ENCODE results near the gene CHRND. TPM values are rescaled to one million over a fixed set of nuclear protein-coding genes. Genes with fewer than 3 reads are reported as not detected.
"Not testable (repeated sequence)": the region's sequence is repeated elsewhere in the genome, so short reads cannot be mapped to it uniquely, and the experiment has no call there.

Gene CHRND
- total RNA-seq, 1 donor from 2014 or later, result not detected

DNA sequence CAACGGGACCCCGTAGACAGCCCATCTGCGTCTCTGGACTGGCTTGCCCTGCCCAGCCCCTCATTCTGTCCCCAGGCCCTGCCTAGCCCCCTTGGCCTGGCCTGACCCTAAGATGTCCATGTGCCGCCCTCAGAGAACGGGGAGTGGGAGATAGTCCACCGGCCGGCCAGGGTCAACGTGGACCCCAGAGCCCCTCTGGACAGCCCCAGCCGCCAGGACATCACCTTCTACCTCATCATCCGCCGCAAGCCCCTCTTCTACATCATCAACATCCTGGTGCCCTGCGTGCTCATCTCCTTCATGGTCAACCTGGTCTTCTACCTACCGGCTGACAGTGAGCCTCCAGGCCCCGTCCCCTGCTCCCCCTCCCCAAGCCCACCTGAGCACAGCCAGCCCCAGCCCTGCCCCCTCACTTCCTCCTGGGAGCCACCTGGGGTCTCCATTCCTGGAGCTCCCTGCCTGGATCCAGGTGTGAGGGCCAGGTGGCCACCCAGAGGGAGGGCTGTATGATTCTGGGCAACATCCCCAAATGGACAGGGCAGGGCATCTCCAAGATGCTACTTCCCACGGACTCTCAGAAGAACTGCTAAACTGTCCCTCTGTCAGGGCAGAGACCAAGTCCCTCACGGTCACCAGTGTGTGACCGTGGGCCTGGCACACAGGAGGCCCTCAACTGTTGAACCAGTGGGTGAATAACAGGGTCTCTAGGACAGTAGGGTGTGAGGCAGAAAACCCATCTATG lies 4.0 kb downstream of the CHRND start:
- no peaks in the 10 kb centered on the region for H3K36me3 ChIP-seq
- no peaks in the 10 kb centered on the region for H3K27me3 ChIP-seq
- H3K4me1 ChIP-seq, result no peaks in the 10 kb centered on the region
- H3K9me3 ChIP-seq, result no peaks in the 10 kb centered on the region
- DNase-seq (ENCODE audit: low spot score in 2 of 2), result no peak
- H3K27ac ChIP-seq, result no peak overlapping the region
- TF ChIP-seq, protein P1, sequence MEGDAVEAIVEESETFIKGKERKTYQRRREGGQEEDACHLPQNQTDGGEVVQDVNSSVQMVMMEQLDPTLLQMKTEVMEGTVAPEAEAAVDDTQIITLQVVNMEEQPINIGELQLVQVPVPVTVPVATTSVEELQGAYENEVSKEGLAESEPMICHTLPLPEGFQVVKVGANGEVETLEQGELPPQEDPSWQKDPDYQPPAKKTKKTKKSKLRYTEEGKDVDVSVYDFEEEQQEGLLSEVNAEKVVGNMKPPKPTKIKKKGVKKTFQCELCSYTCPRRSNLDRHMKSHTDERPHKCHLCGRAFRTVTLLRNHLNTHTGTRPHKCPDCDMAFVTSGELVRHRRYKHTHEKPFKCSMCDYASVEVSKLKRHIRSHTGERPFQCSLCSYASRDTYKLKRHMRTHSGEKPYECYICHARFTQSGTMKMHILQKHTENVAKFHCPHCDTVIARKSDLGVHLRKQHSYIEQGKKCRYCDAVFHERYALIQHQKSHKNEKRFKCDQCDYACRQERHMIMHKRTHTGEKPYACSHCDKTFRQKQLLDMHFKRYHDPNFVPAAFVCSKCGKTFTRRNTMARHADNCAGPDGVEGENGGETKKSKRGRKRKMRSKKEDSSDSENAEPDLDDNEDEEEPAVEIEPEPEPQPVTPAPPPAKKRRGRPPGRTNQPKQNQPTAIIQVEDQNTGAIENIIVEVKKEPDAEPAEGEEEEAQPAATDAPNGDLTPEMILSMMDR (IDR thresholded peaks at IDR 0.05), result no peak
- intact Hi-C loops (cut with DNase I), result loop anchor here (10.0 kb wide), 1 partner anchor 605 kb away; the partner anchor contains the start of gene NPPC
- no peak overlapping the region for H3K4me3 ChIP-seq

DNA sequence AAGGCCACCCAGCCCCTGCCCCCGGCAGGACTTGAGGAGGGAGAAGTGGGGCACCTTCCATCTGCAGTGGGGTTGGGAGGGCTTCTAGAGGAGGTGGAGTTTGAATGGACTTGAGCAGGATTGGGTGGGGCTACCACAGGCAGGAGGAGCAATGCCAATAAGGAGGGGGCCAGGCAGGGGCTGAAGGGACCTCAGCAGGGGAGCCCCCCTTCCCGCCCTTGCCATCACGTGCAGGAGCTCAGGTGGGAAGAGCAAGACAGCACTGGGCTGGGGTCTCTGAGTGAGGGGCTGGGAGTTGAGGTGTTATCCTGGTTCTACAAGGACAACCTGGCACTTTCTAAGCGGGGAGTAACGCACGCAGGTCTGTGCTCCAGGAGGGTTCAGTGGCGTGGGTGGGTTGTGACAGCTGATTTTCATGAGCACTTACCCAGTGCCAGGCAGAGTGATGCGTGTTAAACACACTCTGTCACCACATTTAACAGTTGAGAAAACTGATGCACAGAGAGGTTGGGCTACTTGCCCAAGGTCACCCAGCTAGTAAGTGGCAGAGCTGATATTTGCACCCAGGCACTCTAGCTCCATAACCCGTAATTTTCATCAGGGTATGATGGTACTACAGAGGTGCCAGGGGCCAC lies 4.8 kb downstream of the CHRND start:
- no peaks in the 10 kb centered on the region for H3K9me3 ChIP-seq
- intact Hi-C loops (cut with DNase I), result no loop called here
- TF ChIP-seq, protein P1 (IDR thresholded peaks at IDR 0.05), result no peak
- H3K4me3 ChIP-seq, result no peak overlapping the region
- H3K36me3 ChIP-seq, result no peaks in the 10 kb centered on the region
- no peaks in the 10 kb centered on the region for H3K27me3 ChIP-seq
- H3K27ac ChIP-seq, result no peak overlapping the region
- no peaks in the 10 kb centered on the region for H3K4me1 ChIP-seq
- DNase-seq (ENCODE audit: low spot score in 2 of 2), result no peak

DNA sequence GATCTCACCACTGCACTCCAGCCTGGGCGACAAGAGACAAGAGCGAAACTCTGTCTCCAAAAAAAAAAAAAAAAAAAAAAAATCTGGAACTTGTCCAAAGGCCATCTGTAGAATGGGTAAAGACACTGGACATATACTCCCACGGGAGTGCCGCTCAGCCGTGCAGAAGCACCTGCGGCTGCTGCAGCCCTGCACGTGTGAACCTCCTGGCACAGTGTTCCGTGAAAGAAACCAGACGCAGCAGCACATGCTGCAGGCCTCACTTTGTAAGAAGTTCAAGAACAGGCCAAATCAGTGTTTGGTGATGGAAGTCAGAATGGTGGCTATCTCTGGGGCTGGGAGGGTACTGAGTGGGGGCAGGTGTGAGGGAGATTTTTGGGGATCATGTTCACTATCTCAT lies 6.5 kb downstream of the CHRND start:
- H3K4me1 ChIP-seq, result no peaks in the 10 kb centered on the region
- intact Hi-C loops (cut with DNase I), result no loop called here
- no peaks in the 10 kb centered on the region for H3K9me3 ChIP-seq
- no peaks in the 10 kb centered on the region for H3K27me3 ChIP-seq
- H3K27ac ChIP-seq, result no peak overlapping the region
- TF ChIP-seq, protein P1 (IDR thresholded peaks at IDR 0.05), result no peak
- no peaks in the 10 kb centered on the region for H3K36me3 ChIP-seq
- H3K4me3 ChIP-seq, result no peak overlapping the region
- no peak for DNase-seq (ENCODE audit: low spot score in 2 of 2)

DNA sequence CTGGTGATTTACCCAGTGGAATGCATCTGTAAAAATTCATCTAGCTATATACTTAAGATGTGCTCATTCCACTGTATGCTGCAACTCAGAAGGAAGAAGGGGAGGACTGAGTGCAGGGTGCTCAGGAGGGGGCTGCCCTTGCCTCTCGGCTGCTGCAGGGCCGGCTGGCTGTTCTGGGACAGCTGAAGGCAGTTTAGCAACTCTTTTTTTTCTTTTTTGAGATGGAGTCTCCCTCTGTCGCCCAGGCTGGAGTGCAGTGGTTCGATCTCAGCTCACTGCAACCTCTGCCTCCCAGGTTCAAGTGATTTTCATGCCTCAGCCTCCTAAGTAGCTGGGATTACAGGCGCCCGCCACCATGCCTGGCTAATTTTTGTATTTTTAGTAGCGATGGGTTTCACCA lies 6.9 kb downstream of the CHRND start:
- H3K36me3 ChIP-seq; H3K27me3 ChIP-seq; intact Hi-C loops (cut with DNase I); DNase-seq (ENCODE audit: low spot score in 2 of 2); H3K9me3 ChIP-seq; H3K4me1 ChIP-seq; H3K4me3 ChIP-seq; H3K27ac ChIP-seq: not testable (repeated sequence)

DNA sequence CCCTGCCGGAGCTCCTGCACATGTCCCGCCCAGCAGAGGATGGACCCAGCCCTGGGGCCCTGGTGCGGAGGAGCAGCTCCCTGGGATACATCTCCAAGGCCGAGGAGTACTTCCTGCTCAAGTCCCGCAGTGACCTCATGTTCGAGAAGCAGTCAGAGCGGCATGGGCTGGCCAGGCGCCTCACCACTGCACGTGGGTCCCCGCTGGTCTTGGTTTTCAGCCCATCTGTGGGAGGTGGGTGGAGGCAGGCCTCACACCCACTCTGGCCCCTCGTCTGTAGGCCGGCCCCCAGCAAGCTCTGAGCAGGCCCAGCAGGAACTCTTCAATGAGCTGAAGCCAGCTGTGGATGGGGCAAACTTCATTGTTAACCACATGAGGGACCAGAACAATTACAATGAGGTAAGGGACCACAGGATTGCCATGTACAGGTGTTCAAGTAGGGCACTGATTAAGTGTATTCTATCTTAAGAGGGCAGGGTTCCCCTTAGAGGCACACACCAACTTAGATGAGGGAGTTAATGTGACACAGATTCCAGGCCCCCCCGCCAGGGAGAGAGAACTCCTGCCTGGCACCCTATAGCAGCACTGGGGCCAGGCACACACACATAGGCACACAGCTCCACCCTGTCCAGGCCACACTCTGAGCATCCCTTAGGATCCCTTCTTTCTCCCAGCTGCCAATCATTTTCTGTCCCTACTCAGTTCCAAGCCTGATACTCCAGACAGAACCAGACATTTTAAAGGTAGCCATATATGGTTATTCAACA lies 8.2 kb downstream of the CHRND start:
- H3K27ac ChIP-seq, result no peak overlapping the region
- no peaks in the 10 kb centered on the region for H3K9me3 ChIP-seq
- intact Hi-C loops (cut with DNase I), result no loop called here
- no peak overlapping the region for H3K4me3 ChIP-seq
- no peak for DNase-seq (ENCODE audit: low spot score in 2 of 2)
- TF ChIP-seq, protein P1 (IDR thresholded peaks at IDR 0.05), result no peak
- H3K27me3 ChIP-seq, result no peaks in the 10 kb centered on the region
- H3K36me3 ChIP-seq, result no peaks in the 10 kb centered on the region
- H3K4me1 ChIP-seq, result no peaks in the 10 kb centered on the region

All from ascending aorta (tissue), 2 donors.